ENCODE results near the gene DNAJC1. TPM values are rescaled to one million over a fixed set of nuclear protein-coding genes. Genes with fewer than 3 reads are reported as not detected.

Gene DNAJC1
- total RNA-seq, 3 donors from 2014 or later (not counting 1 experiment from before 2014, with no cell fraction given), result 38.4 to 63.7 (median 50.6) TPM

GRCh38 chr10:21727452-21728168, 275.9 kb downstream of the DNAJC1 start:
- WGBS (ENCODE audit: insufficient coverage), result 46% methylated on average over 9 of the region's 13 CpGs
- TF ChIP-seq CTCF (IDR thresholded peaks at IDR 0.05), result no peak
- Mint-ChIP-seq H3K27me3 (ENCODE audit: low read depth in 2 of 2) (no peaks in the 10 kb centered on the region), H3K4me1 (peaks cover 23 to 25% of the 10 kb centered on the region in 2 donors), H3K4me3 (no peak overlapping the region), H3K9me3 (no peaks in the 10 kb centered on the region), H3K27ac (peak overlapping the region in 1 of 2 donors; percentile 30), H3K36me3 (no peaks in the 10 kb centered on the region)
- no peaks in the 10 kb centered on the region for H3K4me1 ChIP-seq (ENCODE audit: control insufficient read depth, insufficient read depth, low read length)
- ATAC-seq (peak in 1 of 3 donors; percentile 28), DNase-seq (peak in 1 of 2 donors; percentile 36)
- H3K4me3 ChIP-seq (ENCODE audit: low read length), result no peak overlapping the region
- no peaks in the 10 kb centered on the region for H3K9me3 ChIP-seq (ENCODE audit: control insufficient read depth, insufficient read depth, low read length)
- no peaks in the 10 kb centered on the region for H3K27me3 ChIP-seq (ENCODE audit: control insufficient read depth, insufficient read depth, low read length)
- peaks cover 8% of the 10 kb centered on the region for H3K36me3 ChIP-seq (ENCODE audit: control insufficient read depth, insufficient read depth, low read length)
- intact Hi-C loops (cut with micrococcal nuclease), result no loop called here
- H3K27ac ChIP-seq (ENCODE audit: low read length), result no peak overlapping the region

- Mint-ChIP-seq H3K4me1 (peaks cover 23 to 25% of the 10 kb centered on the region in 2 donors), H3K9me3 (no peaks in the 10 kb centered on the region), H3K27me3 (ENCODE audit: low read depth in 2 of 2) (no peaks in the 10 kb centered on the region), H3K27ac (no peak overlapping the region), H3K4me3 (no peak overlapping the region), H3K36me3 (no peaks in the 10 kb centered on the region)
- H3K27ac ChIP-seq (ENCODE audit: low read length), result no peak overlapping the region
- no peaks in the 10 kb centered on the region for H3K27me3 ChIP-seq (ENCODE audit: control insufficient read depth, insufficient read depth, low read length)
- no peak for DNase-seq
- H3K4me1 ChIP-seq (ENCODE audit: control insufficient read depth, insufficient read depth, low read length), result no peaks in the 10 kb centered on the region
- no peaks in the 10 kb centered on the region for H3K9me3 ChIP-seq (ENCODE audit: control insufficient read depth, insufficient read depth, low read length)
- no peak for ATAC-seq
- TF ChIP-seq CTCF (IDR thresholded peaks at IDR 0.05), result no peak
- 88% methylated on average over 3 of the region's 3 CpGs for WGBS (ENCODE audit: insufficient coverage)
- no peak overlapping the region for H3K4me3 ChIP-seq (ENCODE audit: low read length)
- intact Hi-C loops (cut with micrococcal nuclease), result no loop called here
- peaks cover 8% of the 10 kb centered on the region for H3K36me3 ChIP-seq (ENCODE audit: control insufficient read depth, insufficient read depth, low read length)
Observed at GRCh38 chr10:21726601-21727225, 276.8 kb downstream of the DNAJC1 start.

- WGBS (ENCODE audit: insufficient coverage), result 13% methylated on average over 3 of the region's 4 CpGs
- peak in 1 of 2 donors; percentile 71 for DNase-seq
- Histone ChIP-seq H3K4me3 (ENCODE audit: low read length) (no peak overlapping the region), H3K9me3 (ENCODE audit: control insufficient read depth, insufficient read depth, low read length) (no peaks in the 10 kb centered on the region), H3K27me3 (ENCODE audit: control insufficient read depth, insufficient read depth, low read length) (no peaks in the 10 kb centered on the region), H3K36me3 (ENCODE audit: control insufficient read depth, insufficient read depth, low read length) (peaks cover 3% of the 10 kb centered on the region), H3K4me1 (ENCODE audit: control insufficient read depth, insufficient read depth, low read length) (no peaks in the 10 kb centered on the region), H3K27ac (ENCODE audit: low read length) (no peak overlapping the region)
- peak overlapping the region; percentile 28 to 58 for H3K27ac Mint-ChIP-seq
- intact Hi-C loops (cut with micrococcal nuclease), result no loop called here
- peak in 2 of 3 donors; percentile 65 to 67 for ATAC-seq
- H3K4me3 Mint-ChIP-seq, result no peak overlapping the region
- no peaks in the 10 kb centered on the region for H3K9me3 Mint-ChIP-seq
- H3K27me3 Mint-ChIP-seq (ENCODE audit: low read depth in 2 of 2), result no peaks in the 10 kb centered on the region
- no peaks in the 10 kb centered on the region for H3K36me3 Mint-ChIP-seq
- TF ChIP-seq CTCF (IDR thresholded peaks at IDR 0.05), result no peak
- peaks cover 23 to 25% of the 10 kb centered on the region in 2 donors for H3K4me1 Mint-ChIP-seq
Observed at GRCh38 chr10:21724687-21725367, 278.7 kb downstream of the DNAJC1 start.

Data from natural killer cell (primary cell).